T-helper 17 cell (primary cell): ENCODE results near the gene SBF2. TPM values are rescaled to one million over a fixed set of nuclear protein-coding genes. Genes with fewer than 3 reads are reported as not detected.
"Not testable (repeated sequence)": the region's sequence is repeated elsewhere in the genome, so short reads cannot be mapped to it uniquely, and the experiment has no call there.

Source experiments
- ATAC-seq: fragments of 150-1000 bp; cut with Tn5 transposase; 2 replicates; pipeline ENCODE4 v1.10.0; 2021; ENCODE audit warnings: mild to moderate bottlenecking, moderate library complexity
- DNase-seq, 3 donors: peaks; one replicate each; pipeline versions ENCODE4 v3.0.0 to v3.0.0-alpha.2; 2020 to 2021
- H3K9me3 ChIP-seq: one replicate; pipeline ENCODE4 v1.7.0; 2013; ENCODE audit warnings: low read length, mild to moderate bottlenecking; ENCODE audit not compliant: control insufficient read depth, poor library complexity, severe bottlenecking
- H3K27ac Mint-ChIP-seq: one replicate; pipeline ENCODE4 v1.8.0; 2022; ENCODE audit warnings: mild to moderate bottlenecking, moderate library complexity, mixed read lengths
- H3K27me3 Mint-ChIP-seq: one replicate; pipeline ENCODE4 v1.8.0; 2022; ENCODE audit warnings: mixed read lengths
- H3K36me3 Mint-ChIP-seq: one replicate; pipeline ENCODE4 v1.8.0; 2022; ENCODE audit warnings: low read depth, mixed read lengths
- H3K4me1 Mint-ChIP-seq: one replicate; pipeline ENCODE4 v1.8.0; 2022; ENCODE audit warnings: mild to moderate bottlenecking, mixed read lengths
- H3K4me3 Mint-ChIP-seq: one replicate; pipeline ENCODE4 v1.8.0; 2022; ENCODE audit warnings: mild to moderate bottlenecking, moderate library complexity, mixed read lengths
- total RNA-seq, 4 donors: library from RNA in 2 of 4; stranded (reverse) in 2 of 4; gene quantifications; one replicate each; pipeline ENCODE4 v1.2.3 and lab custom pipeline; 2022 to 2026

SBF2 gene
- total RNA-seq, 2 donors from 2014 or later: 15.5 to 23.1 TPM

- no peak for ATAC-seq
- H3K4me3 Mint-ChIP-seq: no peak overlapping the region
- no peak for DNase-seq
- peaks cover 5% of the 10 kb centered on the region for H3K36me3 Mint-ChIP-seq
- peaks cover 15% of the 10 kb centered on the region for H3K4me1 Mint-ChIP-seq
- H3K27ac Mint-ChIP-seq: no peak overlapping the region
- no peaks in the 10 kb centered on the region for H3K9me3 ChIP-seq
- H3K27me3 Mint-ChIP-seq: peaks cover 5% of the 10 kb centered on the region
Measured at GRCh38 chr11:10282117-10282516, 11.9 kb downstream of the SBF2 start.

GRCh38 chr11:10275714-10276113 lies 18.3 kb downstream of the SBF2 start:
- peaks cover 5% of the 10 kb centered on the region for H3K36me3 Mint-ChIP-seq

DNA sequence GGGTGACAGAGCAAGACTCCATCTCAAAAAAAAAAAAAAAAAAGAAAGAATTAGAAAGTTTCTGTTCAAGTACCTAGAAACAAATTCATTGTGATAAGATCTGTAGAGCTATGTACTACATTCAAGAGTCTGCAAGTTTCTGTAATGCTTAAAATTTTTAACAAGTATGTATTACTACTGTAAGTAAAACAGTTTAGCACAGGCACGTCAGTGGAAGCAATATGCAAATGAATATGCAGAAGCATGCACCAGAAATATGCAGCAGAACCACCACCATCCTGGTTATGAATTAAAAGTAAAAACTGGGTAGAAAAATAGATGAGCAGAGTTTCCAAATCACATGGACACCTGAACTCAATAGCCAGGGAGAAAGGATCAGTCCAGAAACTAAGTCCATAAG lies 19.3 kb downstream of the SBF2 start:
- Mint-ChIP-seq H3K27me3 (no peaks in the 10 kb centered on the region), H3K27ac (no peak overlapping the region), H3K4me1 (peaks cover 13% of the 10 kb centered on the region), H3K4me3 (no peak overlapping the region), H3K36me3 (peaks cover 2% of the 10 kb centered on the region)
- no peaks in the 10 kb centered on the region for H3K9me3 ChIP-seq
- ATAC-seq: no peak
- no peak for DNase-seq

More at GRCh38 chr11:10275714-10276113, 18.3 kb downstream of the SBF2 start:
- no peaks in the 10 kb centered on the region for H3K9me3 ChIP-seq
- Mint-ChIP-seq H3K27me3 (no peaks in the 10 kb centered on the region), H3K4me3 (no peak overlapping the region), H3K4me1 (peaks cover 13% of the 10 kb centered on the region), H3K27ac (no peak overlapping the region)
- DNase-seq (no peak), ATAC-seq (no peak)

DNA sequence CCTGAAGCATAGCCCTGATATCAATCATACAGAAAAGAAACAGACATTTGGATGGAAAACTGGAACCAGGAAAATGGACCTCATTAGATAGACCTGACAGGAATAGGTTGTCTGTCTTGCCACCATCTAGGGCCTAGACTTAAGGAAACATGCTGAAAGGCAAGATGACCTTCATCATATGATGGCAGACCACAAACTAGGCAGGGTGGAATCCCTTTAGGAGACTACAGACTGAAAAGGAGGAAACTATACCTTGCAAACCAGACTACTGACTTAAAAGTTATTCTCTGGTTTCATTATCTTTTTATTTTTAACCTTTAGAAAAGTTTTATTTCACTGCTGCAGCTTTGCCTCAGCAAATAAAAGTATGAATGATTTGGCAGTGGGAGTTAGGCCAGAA lies 20.3 kb downstream of the SBF2 start:
- no peak overlapping the region for H3K4me3 Mint-ChIP-seq
- H3K27me3 Mint-ChIP-seq: no peaks in the 10 kb centered on the region
- ATAC-seq (no peak), DNase-seq (no peak)
- H3K36me3 Mint-ChIP-seq: peaks cover 2% of the 10 kb centered on the region
- H3K9me3 ChIP-seq: no peaks in the 10 kb centered on the region
- peaks cover 10% of the 10 kb centered on the region for H3K4me1 Mint-ChIP-seq
- H3K27ac Mint-ChIP-seq: no peak overlapping the region

- H3K27me3 Mint-ChIP-seq: no peaks in the 10 kb centered on the region
- ATAC-seq (peak; percentile 64), DNase-seq (no peak)
- peaks cover 2% of the 10 kb centered on the region for H3K36me3 Mint-ChIP-seq
- H3K27ac Mint-ChIP-seq: no peak overlapping the region
- H3K4me1 Mint-ChIP-seq: peaks cover 14% of the 10 kb centered on the region
- H3K4me3 Mint-ChIP-seq: no peak overlapping the region
- H3K9me3 ChIP-seq: no peaks in the 10 kb centered on the region
Measured at GRCh38 chr11:10272132-10272531, 21.9 kb downstream of the SBF2 start.

- H3K27ac Mint-ChIP-seq: no peak overlapping the region
- no peaks in the 10 kb centered on the region for H3K9me3 ChIP-seq
- H3K4me1 Mint-ChIP-seq: peaks cover 9% of the 10 kb centered on the region
- no peak for DNase-seq
- H3K36me3 Mint-ChIP-seq: no peaks in the 10 kb centered on the region
- no peaks in the 10 kb centered on the region for H3K27me3 Mint-ChIP-seq
- no peak for ATAC-seq
- H3K4me3 Mint-ChIP-seq: no peak overlapping the region
Measured at GRCh38 chr11:10268746-10269488, 25.1 kb downstream of the SBF2 start.

GRCh38 chr11:10267821-10268220 lies 26.2 kb downstream of the SBF2 start:
- no peak for DNase-seq
- peaks cover 6% of the 10 kb centered on the region for H3K4me1 Mint-ChIP-seq
- H3K27me3 Mint-ChIP-seq: no peaks in the 10 kb centered on the region
- no peak overlapping the region for H3K27ac Mint-ChIP-seq
- H3K4me3 Mint-ChIP-seq: no peak overlapping the region
- no peaks in the 10 kb centered on the region for H3K36me3 Mint-ChIP-seq
- no peaks in the 10 kb centered on the region for H3K9me3 ChIP-seq
- no peak for ATAC-seq

GRCh38 chr11:10265936-10266335 lies 28.1 kb downstream of the SBF2 start:
- H3K27ac Mint-ChIP-seq: no peak overlapping the region
- H3K36me3 Mint-ChIP-seq: no peaks in the 10 kb centered on the region
- DNase-seq (no peak), ATAC-seq (no peak)
- H3K27me3 Mint-ChIP-seq: no peaks in the 10 kb centered on the region
- peaks cover 6% of the 10 kb centered on the region for H3K4me1 Mint-ChIP-seq
- H3K9me3 ChIP-seq: no peaks in the 10 kb centered on the region
- H3K4me3 Mint-ChIP-seq: no peak overlapping the region

DNA sequence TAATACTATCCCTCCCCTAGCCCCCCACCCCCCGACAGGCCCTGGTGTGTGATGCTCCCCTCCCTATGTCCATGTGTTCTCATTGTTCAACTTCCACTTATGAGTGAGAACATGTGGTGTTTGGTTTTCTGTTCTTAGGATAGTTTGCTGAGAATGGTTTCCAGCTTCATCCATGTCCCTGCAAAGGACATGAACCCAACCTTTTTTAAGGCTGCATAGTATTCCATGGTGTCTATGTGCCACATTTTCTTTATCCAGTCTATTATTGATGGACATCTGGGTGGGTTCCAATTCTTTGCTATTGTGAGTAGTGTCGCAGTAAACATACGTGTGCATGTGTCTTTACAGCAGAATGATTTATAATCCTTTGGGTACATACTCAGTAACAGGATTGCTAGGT lies 29.3 kb downstream of the SBF2 start:
- H3K4me3 Mint-ChIP-seq, H3K36me3 Mint-ChIP-seq, H3K27ac Mint-ChIP-seq, DNase-seq, H3K4me1 Mint-ChIP-seq, H3K27me3 Mint-ChIP-seq, H3K9me3 ChIP-seq, ATAC-seq: not testable (repeated sequence)

GRCh38 chr11:10263929-10264328 lies 30.1 kb downstream of the SBF2 start:
- no peak overlapping the region for H3K27ac Mint-ChIP-seq
- ATAC-seq (no peak), DNase-seq (no peak)
- H3K4me3 Mint-ChIP-seq: no peak overlapping the region
- peaks cover 6% of the 10 kb centered on the region for H3K4me1 Mint-ChIP-seq
- H3K27me3 Mint-ChIP-seq: no peaks in the 10 kb centered on the region
- no peaks in the 10 kb centered on the region for H3K9me3 ChIP-seq
- H3K36me3 Mint-ChIP-seq: no peaks in the 10 kb centered on the region

DNA sequence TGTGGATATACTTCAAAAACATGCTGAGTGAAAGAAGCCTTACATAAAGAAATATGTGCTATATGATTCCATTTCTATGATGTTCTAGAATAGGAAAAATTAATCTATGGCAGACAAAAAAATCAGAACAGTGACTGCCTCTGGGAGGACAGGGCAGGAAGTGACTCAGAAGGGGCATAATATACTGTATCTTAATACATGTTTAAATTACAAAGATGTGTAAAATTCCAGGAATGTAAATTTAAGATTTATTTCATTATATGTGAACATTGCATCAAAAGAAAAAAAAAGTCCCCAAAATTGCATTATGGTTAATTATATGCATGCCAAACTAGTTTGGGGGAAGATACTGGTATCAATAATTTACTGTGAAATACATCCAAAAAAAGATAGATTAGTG lies 32.2 kb downstream of the SBF2 start:
- H3K9me3 ChIP-seq: no peaks in the 10 kb centered on the region
- H3K36me3 Mint-ChIP-seq: no peaks in the 10 kb centered on the region
- H3K4me1 Mint-ChIP-seq: peaks cover 6% of the 10 kb centered on the region
- no peak overlapping the region for H3K4me3 Mint-ChIP-seq
- DNase-seq: no peak
- H3K27me3 Mint-ChIP-seq: no peaks in the 10 kb centered on the region
- H3K27ac Mint-ChIP-seq: no peak overlapping the region
- no peak for ATAC-seq

DNA sequence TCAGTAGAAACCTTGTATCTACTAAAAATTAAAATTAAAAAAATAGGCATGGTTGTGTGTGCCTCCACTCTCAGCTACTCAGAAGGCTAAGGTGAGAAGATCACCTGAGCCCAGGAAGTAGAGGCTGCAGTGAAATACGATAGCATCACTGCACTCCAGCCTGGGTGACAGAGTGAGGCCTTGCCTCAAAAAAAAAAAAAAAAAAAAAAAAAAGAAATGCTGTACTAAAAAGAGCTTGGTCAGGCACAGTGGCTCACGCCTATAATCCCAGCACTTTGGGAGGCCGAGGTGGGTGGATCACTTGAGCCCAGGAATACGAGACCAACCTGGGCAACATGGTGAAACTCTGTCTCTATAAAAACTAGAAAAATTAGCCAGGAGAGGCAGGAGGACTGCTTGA lies 36.5 kb downstream of the SBF2 start:
- no peak overlapping the region for H3K27ac Mint-ChIP-seq
- ATAC-seq (no peak), DNase-seq (no peak)
- no peaks in the 10 kb centered on the region for H3K36me3 Mint-ChIP-seq
- no peaks in the 10 kb centered on the region for H3K9me3 ChIP-seq
- H3K4me1 Mint-ChIP-seq: peaks cover 12% of the 10 kb centered on the region
- no peaks in the 10 kb centered on the region for H3K27me3 Mint-ChIP-seq
- H3K4me3 Mint-ChIP-seq: no peak overlapping the region

GRCh38 chr11:10255388-10256125 lies 38.5 kb downstream of the SBF2 start:
- Mint-ChIP-seq H3K27ac (no peak overlapping the region), H3K4me1 (peaks cover 12% of the 10 kb centered on the region), H3K4me3 (no peak overlapping the region), H3K36me3 (no peaks in the 10 kb centered on the region), H3K27me3 (no peaks in the 10 kb centered on the region)
- no peaks in the 10 kb centered on the region for H3K9me3 ChIP-seq
- ATAC-seq (no peak), DNase-seq (no peak)
